DMS 273 (cell line): ENCODE results near the gene MUC3A.
A peak's percentile ranks its signal among the peaks of the same experiment; 100 is the strongest.
"Not testable (repeated sequence)": the region's sequence is repeated elsewhere in the genome, so short reads cannot be mapped to it uniquely, and the experiment has no call there.

Source experiments
- DNase-seq: peaks from one replicate; lab custom pipeline; 2025; ENCODE audit not compliant: unreplicated experiment; lab: John Stamatoyannopoulos, UW

Gene MUC3A

DNA sequence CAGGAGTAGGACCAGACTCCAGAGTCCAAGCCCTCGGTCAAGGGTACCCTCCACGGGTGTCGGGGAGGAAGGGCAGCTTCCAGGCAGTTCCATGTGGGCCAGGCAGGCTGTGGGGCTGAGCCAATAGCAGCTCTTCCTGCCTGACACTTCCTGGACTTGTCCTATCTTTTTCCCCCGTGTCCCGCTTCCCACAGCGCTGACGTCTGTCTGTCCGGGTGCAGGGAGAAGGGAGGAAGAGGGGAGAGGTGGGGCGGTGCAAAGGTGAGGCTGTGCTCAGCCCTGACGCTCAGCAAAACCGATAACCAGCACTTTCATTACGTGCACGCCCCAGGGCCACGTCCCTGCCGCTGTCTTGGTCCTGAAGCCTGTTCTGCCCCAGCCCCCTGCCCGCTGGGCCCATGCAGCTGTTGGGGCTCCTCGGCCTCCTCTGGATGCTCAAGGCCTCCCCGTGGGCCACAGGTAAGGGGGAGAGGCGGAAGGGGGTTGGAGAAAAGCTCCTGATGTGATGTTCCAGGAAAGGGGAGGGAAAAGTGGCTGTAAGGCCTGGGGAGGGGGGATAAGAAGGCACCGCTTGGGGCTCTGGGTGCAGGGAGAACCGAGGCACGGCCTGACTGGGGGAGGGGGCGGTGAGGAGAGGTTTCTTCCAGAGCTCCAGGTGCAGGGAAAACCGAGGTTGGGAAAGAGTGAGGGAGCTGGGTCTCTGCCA lies at the start of gene MUC3A:
TSS of gene MUC3A (plus strand) at position 308 of the 706 bp plus-strand sequence. CDS start at position 399, 91 bp downstream.
- no peak for DNase-seq

- no peak for DNase-seq
Measured at GRCh38 chr7:100900978-100901377, 48.4 kb upstream of the MUC3A start.

- DNase-seq = no peak
Measured at GRCh38 chr7:100901921-100902332, 47.4 kb upstream of the MUC3A start.

DNA sequence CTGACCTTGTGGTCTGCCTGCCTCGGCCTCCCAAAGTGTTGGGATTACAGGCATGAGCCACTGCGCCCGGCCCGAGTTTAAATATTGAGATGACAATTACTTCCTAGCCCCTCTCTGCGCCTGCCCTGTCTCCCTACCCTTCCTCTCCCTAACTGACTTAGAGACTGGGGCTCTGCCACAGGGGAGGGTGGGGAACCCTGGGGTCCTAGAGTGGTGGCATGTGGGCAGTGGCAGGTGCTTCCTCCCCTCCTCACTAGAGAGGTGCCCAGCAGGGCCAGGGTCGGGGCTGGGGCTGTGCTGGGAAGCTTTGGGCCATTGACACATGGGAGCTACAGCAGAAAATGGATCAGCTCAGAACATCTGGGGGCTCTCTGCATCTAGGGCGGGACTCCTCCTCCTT lies 46.7 kb upstream of the MUC3A start:
- no peak for DNase-seq

DNA sequence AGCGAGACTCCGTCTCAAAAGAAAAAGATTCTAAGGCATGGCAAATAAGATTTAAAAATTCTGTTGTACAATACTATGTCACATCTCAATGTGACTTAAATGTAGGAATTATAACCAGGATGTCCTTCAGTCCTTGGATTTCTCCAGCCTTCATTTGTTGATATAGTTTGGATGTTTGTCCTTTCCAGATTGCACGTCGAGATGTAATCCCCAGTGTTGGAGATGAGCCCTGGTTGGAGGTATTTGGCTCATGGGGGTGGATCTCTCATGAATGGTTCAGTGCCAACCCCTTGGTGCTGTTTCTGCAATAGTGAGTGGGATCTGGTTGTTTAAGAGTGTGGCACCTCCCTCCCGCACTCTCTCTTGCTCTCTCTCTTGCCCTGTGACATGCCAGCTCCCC lies 40.8 kb upstream of the MUC3A start:
- DNase-seq = no peak

DNA sequence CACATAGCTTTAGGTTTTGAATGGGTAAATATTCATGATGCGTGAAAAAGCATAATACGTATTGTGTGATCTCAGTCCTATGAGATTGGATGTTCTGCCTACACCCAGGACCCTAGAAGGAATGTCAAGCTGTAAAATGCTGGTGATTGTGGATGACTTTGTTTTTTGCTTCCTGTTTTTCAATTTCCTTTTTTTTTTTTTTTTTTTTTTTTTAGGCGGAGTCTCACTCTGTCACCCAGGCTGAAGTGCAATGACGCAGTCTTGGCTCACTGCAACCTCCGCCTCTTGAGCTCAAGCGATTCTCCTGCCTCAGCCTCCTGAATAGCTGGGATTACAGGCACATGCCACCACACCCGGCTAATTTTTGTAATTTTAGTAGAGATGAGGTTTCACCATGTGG lies 38.9 kb upstream of the MUC3A start:
- DNase-seq = not testable (repeated sequence)

DNA sequence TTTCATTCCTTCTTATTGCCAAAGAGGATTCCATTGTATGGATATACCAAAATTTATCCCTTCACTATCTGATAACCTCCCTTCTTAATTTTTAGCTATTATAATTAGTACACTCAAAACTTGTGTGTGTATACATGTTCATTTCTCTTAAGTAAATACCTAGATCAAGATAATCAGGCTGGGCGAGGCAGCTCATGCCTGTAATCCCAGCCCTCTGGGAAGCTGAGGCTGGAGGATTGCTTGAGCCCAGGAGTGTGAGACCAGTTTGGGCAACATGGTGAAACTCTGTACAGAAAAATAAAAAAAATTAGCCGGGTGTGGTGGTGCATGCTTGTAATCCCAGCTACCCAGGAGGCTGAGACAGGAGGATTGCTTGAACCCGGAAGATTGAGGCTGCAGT lies 37.9 kb upstream of the MUC3A start:
- DNase-seq = no peak

- no peak for DNase-seq
Measured at GRCh38 chr7:100914208-100914878, 35.0 kb upstream of the MUC3A start.

DNA sequence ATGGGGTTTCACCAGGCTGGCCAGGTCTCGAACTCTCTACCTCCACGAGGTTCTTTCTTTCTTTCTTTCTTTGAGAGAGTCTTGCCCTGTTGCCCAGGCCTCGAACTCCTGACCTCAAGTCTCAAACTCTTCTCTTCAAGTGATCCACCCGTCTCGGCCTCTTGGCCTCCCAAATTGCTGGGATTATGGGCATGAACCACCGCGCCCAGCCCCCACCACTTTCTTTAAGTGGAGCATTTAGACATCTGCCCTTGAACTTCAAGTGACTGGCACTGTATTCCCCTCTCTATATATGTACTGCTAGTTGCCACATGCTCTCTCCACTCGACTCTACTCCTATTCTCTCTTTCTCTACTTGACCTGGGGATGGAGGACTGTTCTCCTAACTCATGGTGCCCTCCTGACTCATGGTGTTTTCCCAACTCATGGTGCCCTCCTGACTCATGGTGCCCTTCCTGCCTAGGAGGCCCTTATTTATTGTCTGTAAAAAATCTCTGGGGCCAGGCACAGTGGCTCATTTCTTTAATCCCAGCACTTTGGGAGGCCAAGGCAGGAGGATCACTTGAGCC lies 34.4 kb upstream of the MUC3A start:
- DNase-seq = no peak

DNA sequence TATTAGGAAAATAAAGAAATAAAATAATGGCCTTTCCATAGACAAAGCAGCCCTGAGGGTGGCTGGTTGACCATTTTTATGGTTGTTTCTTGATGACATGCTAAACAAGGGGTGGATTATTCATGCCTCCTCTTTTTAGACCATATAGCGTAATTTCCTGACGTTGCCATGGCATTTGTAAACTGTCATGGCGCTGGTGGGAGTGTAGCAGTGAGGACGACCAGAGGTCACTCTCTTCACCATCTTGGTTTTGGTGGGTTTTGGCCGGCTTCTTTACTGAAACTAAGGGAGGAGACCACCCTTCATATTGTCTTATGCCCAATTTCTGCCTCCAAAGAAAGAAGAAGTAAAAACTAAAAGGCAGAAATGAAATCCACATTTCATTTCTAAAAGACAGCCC lies 30.0 kb upstream of the MUC3A start:
- not testable (repeated sequence) for DNase-seq

DNA sequence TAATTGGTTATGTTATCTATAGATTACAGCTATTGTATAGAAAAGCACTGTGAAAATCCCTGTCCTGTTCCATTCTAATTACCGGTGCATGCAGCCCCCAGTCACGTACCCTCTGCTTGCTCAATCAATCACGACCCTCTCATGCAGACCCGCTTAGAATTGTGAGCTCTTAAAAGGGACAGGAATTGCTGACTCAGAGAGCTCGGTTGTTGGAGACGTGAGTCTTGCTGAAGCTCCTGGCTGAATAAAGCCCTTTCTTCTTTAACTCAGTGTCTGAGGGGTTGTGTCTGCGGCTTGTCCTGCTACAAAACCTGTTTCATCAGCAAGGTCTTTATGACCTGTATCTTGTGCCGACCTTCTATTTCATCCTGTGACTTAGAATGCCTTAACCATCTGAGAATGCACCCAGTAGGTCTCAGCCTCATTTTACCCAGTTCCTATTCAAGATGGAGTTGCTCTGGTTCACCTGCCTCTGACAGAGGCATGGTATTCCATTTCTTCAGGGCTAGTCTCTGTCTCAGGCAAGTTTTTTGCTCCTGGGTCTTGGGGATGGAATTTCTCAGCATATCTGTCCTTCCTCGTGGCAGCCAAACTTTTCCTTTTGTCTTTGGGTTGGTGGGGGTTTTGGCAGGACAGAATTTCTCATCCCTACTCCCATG lies 29.4 kb upstream of the MUC3A start:
- DNase-seq = not testable (repeated sequence)

- DNase-seq = no peak
Measured at GRCh38 chr7:100921039-100921438, 28.3 kb upstream of the MUC3A start.

DNA sequence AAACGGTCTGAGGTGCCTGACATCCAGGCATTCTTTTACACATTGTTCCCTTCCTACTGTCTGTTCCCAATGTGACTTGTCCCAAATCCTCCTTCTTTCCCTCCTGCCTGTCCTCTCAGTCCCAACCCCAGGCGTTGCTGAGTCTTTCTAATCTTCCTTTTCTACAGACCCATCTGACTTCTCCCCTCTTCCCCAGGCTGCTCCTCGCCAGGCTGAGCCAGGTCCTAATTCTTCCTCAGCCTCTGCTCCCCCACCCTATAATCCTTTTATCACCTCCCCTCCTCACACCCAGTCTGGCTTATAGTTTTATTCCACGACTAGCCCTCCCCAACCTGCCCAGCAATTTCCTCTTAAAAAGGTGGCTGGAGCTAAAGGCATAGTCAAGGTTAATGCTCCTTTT lies 25.7 kb upstream of the MUC3A start:
- not testable (repeated sequence) for DNase-seq

- no peak for DNase-seq
Measured at GRCh38 chr7:100929808-100930174, 19.5 kb upstream of the MUC3A start.

GRCh38 chr7:100933734-100934133 lies 15.6 kb upstream of the MUC3A start:
- peak; percentile 30 for DNase-seq

- DNase-seq = not testable (repeated sequence)
Measured at GRCh38 chr7:100935381-100935780, 14.0 kb upstream of the MUC3A start.

- DNase-seq = not testable (repeated sequence)
Measured at GRCh38 chr7:100936167-100936566, 13.2 kb upstream of the MUC3A start.

GRCh38 chr7:100942045-100942774 lies 7.1 kb upstream of the MUC3A start:
- DNase-seq = no peak

- DNase-seq = peak; percentile 94
Measured at GRCh38 chr7:100943693-100944092, 5.6 kb upstream of the MUC3A start.

- DNase-seq = no peak
Measured at GRCh38 chr7:100944138-100944537, 5.2 kb upstream of the MUC3A start.

- DNase-seq = no peak
Measured at GRCh38 chr7:100946111-100946510, 3.2 kb upstream of the MUC3A start.
